DOHH2 (cell line): ENCODE data around the gene HES1.

Source experiments
- H3F3A ChIP-seq: fragments of 200-600 bp; sonication (generic), shearing (Covaris generic); 2 replicates; pipeline ENCODE4 v1.6.0; 2016; ENCODE audit warnings: antibody characterized with exemption, mild to moderate bottlenecking; ENCODE audit not compliant: control insufficient read depth, insufficient read depth
- H3K27ac ChIP-seq: fragments of 200-600 bp; sonication (generic); 2 replicates; pipeline ENCODE4 v1.5.1; 2014; ENCODE audit warnings: low read depth, mild to moderate bottlenecking, low read length, moderate library complexity
- H3K27me3 ChIP-seq: fragments of 200-600 bp; sonication (generic); 2 replicates; pipeline ENCODE4 v1.6.1; 2014; ENCODE audit warnings: mild to moderate bottlenecking, low read length, mixed read lengths; ENCODE audit not compliant: control insufficient read depth
- H3K36me3 ChIP-seq: fragments of 200-600 bp; sonication (generic); 2 replicates; pipeline ENCODE4 v1.6.1; 2014; ENCODE audit warnings: mild to moderate bottlenecking, low read length, moderate library complexity, mixed read lengths; ENCODE audit not compliant: control insufficient read depth
- H3K4me1 ChIP-seq: fragments of 200-600 bp; sonication (generic); 2 replicates; pipeline ENCODE4 v1.6.1; 2014; ENCODE audit warnings: mild to moderate bottlenecking, low read length, mixed read lengths; ENCODE audit not compliant: control insufficient read depth
- H3K4me2 ChIP-seq: fragments of 200-600 bp; sonication (generic); 2 replicates; pipeline ENCODE4 v1.6.0; 2014; ENCODE audit warnings: mild to moderate bottlenecking, low read length, moderate library complexity
- H3K4me3 ChIP-seq: fragments of 200-600 bp; sonication (generic); 2 replicates; pipeline ENCODE4 v1.5.1; 2014; ENCODE audit warnings: mild to moderate bottlenecking, low read length, mixed read lengths
- H3K79me2 ChIP-seq: fragments of 200-600 bp; sonication (generic); 2 replicates; pipeline ENCODE4 v1.6.1; 2014; ENCODE audit warnings: mild to moderate bottlenecking, low read length, mixed read lengths; ENCODE audit not compliant: control insufficient read depth
- H3K9me2 ChIP-seq: fragments of 200-600 bp; sonication (generic); replicated peaks from 2 replicates; pipeline ENCODE4 v1.6.1; 2014; ENCODE audit warnings: mild to moderate bottlenecking, low read length, mixed read lengths; ENCODE audit not compliant: control insufficient read depth
- H3K9me3 ChIP-seq: fragments of 200-600 bp; sonication (generic); 2 replicates; pipeline ENCODE4 v1.6.1; 2014; ENCODE audit warnings: antibody characterized with exemption, low read length, mixed read lengths; ENCODE audit not compliant: control insufficient read depth, insufficient read depth
- H4K20me1 ChIP-seq: fragments of 200-600 bp; sonication (generic); 2 replicates; pipeline ENCODE4 v1.6.0; 2014; ENCODE audit warnings: low read depth, mild to moderate bottlenecking, antibody characterized with exemption, low read length, moderate library complexity; ENCODE audit not compliant: control insufficient read depth, insufficient read depth
- CTCF ChIP-seq: fragments of 200-600 bp; sonication (generic); IDR thresholded peaks from one replicate; pipeline ENCODE4 v1.5.1; 2014; ENCODE audit warnings: antibody characterized with exemption, mild to moderate bottlenecking, low read depth, low read length; ENCODE audit not compliant: poor library complexity, severe bottlenecking
- EZH2phosphoT487 ChIP-seq: fragments of 200-600 bp; sonication (generic); IDR thresholded peaks from 2 replicates; pipeline ENCODE4 v1.6.1; 2017; ENCODE audit warnings: borderline replicate concordance, mild to moderate bottlenecking, antibody characterized with exemption, low read length, moderate library complexity, mixed read lengths

Gene HES1

GRCh38 chr3:194140520-194141414, 4.8 kb downstream of the HES1 start:
- TF ChIP-seq CTCF = no peak
- peak; percentile 70; the same call in 1 of the 2 replicates for TF ChIP-seq EZH2phosphoT487
- Histone ChIP-seq H3K79me2 (peaks cover 10% of the 10 kb centered on the region), H3K36me3 (no peaks in the 10 kb centered on the region), H3K9me3 (no peaks in the 10 kb centered on the region), H3K4me2 (peak overlapping the region; percentile 76), H3K4me1 (peaks cover 53% of the 10 kb centered on the region), H4K20me1 (no peaks in the 10 kb centered on the region), H3F3A (peaks cover 31% of the 10 kb centered on the region), H3K27ac (no peak overlapping the region; the same call in 1 of the 2 replicates), H3K27me3 (peaks cover 35% of the 10 kb centered on the region), H3K4me3 (peak overlapping the region; percentile 58), H3K9me2 (no peaks in the 10 kb centered on the region)

DNA sequence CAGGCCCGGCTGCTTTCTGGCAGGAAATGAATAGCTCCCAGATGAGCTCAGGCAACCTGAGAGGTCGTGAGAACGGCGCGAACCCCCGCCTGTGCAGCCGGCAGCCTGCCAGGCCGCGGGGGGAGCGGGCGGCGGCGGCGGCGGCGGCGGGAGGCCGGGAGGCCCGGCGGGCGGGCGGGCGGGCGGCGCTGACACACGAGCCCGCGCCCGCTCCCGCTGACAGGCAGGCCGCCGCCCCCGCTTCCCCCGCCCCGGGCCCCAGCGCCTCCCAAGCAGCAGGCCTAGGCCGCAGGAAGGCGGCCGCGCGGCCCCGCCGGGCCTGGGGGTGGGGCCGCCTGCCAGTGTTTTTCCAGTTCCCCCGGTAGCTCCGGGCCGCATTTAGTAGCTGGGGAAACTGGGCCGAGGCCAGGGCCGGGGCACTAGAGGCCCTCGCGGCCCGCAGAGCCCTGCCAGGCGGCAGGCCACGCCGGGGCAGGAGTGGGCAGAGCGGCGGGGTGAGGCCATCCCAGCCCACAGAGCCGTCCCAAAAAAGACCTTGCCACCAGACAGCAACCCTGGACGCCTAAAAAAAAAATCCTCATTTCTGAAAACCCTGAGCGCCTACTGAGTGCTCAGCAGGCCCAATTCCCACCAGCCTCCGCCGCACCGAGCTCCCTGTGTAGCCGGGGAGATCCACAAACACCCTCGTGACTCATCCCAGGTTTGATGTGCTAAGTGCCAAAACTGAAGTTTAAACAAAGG, 5.6 kb downstream of the HES1 start:
- TF ChIP-seq EZH2phosphoT487 (no peak), CTCF (no peak)
- peak overlapping the region; percentile 76 for H3K4me2 ChIP-seq
- H3K4me3 ChIP-seq = peak overlapping the region; percentile 48
- H3K79me2 ChIP-seq = peaks cover 4% of the 10 kb centered on the region
- 0 out of 2 replicates have a peak overlapping the region, but pooled peaks have one; percentile 8 for H3K27ac ChIP-seq
- H3K4me1 ChIP-seq = peaks cover 45% of the 10 kb centered on the region
- no peaks in the 10 kb centered on the region for H3K9me3 ChIP-seq
- no peaks in the 10 kb centered on the region for H4K20me1 ChIP-seq
- H3K9me2 ChIP-seq = no peaks in the 10 kb centered on the region
- H3K27me3 ChIP-seq = peaks cover 38% of the 10 kb centered on the region
- H3F3A ChIP-seq = peaks cover 25% of the 10 kb centered on the region
- H3K36me3 ChIP-seq = no peaks in the 10 kb centered on the region

DNA sequence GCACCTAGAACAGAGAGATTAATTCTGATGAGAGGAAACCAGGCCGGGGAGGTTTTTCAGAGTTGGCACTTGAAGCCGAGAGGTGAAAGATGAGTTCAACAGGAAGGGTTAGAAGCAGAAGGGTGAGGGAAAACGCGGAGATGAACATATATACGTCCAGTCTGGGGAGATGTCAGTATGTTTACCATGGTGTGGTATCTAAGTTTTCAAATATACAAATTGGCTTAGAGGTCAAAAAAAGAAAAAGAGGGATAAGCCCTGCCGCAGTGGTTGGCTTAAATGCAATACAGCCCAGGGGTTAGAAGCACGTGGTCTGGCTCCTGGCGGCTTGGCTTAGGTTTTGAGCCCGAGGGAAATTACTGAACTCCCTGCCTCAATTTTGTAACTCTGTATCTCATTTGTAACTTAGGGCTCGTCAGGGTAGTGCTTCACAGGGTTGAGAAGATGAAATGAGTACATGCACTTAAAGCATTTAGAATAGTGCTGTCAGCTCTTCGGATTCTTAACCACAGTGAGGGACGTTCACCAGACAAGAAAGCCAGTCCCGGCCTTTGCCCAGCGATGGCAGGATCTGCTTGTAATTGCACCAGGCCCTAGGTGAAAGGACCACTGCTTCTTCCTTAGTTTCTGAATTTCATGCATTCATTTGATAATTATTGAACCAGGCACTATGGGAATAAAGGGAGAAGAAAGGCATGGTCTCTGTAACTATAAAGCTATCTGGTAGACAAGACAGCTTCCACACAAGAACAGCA, 6.4 kb downstream of the HES1 start:
- H3K36me3 ChIP-seq = no peaks in the 10 kb centered on the region
- H3K27ac ChIP-seq = no peak overlapping the region
- H3K9me3 ChIP-seq = no peaks in the 10 kb centered on the region
- H3K9me2 ChIP-seq = no peaks in the 10 kb centered on the region
- peak overlapping the region; percentile 55 for H3K4me2 ChIP-seq
- H3K27me3 ChIP-seq = peaks cover 45% of the 10 kb centered on the region
- peaks cover 24% of the 10 kb centered on the region for H3F3A ChIP-seq
- H3K4me1 ChIP-seq = peaks cover 38% of the 10 kb centered on the region
- TF ChIP-seq CTCF = no peak
- no peak for TF ChIP-seq EZH2phosphoT487
- H3K79me2 ChIP-seq = no peaks in the 10 kb centered on the region
- no peaks in the 10 kb centered on the region for H4K20me1 ChIP-seq
- peak overlapping the region; percentile 48; the same call in 1 of the 2 replicates for H3K4me3 ChIP-seq
